Breast epithelium (tissue), 3 donors: ENCODE results near the gene C19orf12.

ENCODE experiments used
- CTCF ChIP-seq, 3 donors: fragments of 450-650 bp; IDR thresholded peaks; one replicate each; pipeline ENCODE4 v1.5.1; 2016 to 2017; ENCODE audit warnings: antibody characterized with exemption in 3 of 3, mild to moderate bottlenecking in 3 of 3, moderate library complexity in 3 of 3
- POLR2A ChIP-seq: fragments of 450-650 bp; IDR thresholded peaks from one replicate; pipeline ENCODE4 v1.6.1; 2016; ENCODE audit warnings: antibody characterized with exemption, mild to moderate bottlenecking, moderate library complexity

- TF ChIP-seq CTCF (IDR thresholded peaks at IDR 0.05), result no peak
- no peak for TF ChIP-seq POLR2A
Observed at GRCh38 chr19:29741226-29741625, 26.2 kb upstream of the C19orf12 start.
